ENCODE results near the gene ARMC9.
"Not testable (repeated sequence)": the region's sequence is repeated elsewhere in the genome, so short reads cannot be mapped to it uniquely, and the experiment has no call there.

ARMC9 gene

GRCh38 chr2:231399853-231400680, 201.6 kb downstream of the ARMC9 start:
- TF ChIP-seq, protein P1, sequence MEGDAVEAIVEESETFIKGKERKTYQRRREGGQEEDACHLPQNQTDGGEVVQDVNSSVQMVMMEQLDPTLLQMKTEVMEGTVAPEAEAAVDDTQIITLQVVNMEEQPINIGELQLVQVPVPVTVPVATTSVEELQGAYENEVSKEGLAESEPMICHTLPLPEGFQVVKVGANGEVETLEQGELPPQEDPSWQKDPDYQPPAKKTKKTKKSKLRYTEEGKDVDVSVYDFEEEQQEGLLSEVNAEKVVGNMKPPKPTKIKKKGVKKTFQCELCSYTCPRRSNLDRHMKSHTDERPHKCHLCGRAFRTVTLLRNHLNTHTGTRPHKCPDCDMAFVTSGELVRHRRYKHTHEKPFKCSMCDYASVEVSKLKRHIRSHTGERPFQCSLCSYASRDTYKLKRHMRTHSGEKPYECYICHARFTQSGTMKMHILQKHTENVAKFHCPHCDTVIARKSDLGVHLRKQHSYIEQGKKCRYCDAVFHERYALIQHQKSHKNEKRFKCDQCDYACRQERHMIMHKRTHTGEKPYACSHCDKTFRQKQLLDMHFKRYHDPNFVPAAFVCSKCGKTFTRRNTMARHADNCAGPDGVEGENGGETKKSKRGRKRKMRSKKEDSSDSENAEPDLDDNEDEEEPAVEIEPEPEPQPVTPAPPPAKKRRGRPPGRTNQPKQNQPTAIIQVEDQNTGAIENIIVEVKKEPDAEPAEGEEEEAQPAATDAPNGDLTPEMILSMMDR (conservative IDR thresholded peaks at IDR 0.05; ENCODE audit: control insufficient read depth, insufficient read depth, low read depth, low read length), result no peak
- peak; percentile 3 for DNase-seq (ENCODE audit: low read depth)
- H3K4me3 ChIP-seq (ENCODE audit: control insufficient read depth, low read depth, low read length), result no peak overlapping the region

GRCh38 chr2:231400681-231401080, 202.2 kb downstream of the ARMC9 start:
- DNase-seq (ENCODE audit: low read depth); H3K4me3 ChIP-seq (ENCODE audit: control insufficient read depth, low read depth, low read length): not testable (repeated sequence)

- not testable (repeated sequence) for DNase-seq (ENCODE audit: low read depth); H3K4me3 ChIP-seq (ENCODE audit: control insufficient read depth, low read depth, low read length)
Observed at GRCh38 chr2:231401101-231401500, 202.7 kb downstream of the ARMC9 start.

DNA sequence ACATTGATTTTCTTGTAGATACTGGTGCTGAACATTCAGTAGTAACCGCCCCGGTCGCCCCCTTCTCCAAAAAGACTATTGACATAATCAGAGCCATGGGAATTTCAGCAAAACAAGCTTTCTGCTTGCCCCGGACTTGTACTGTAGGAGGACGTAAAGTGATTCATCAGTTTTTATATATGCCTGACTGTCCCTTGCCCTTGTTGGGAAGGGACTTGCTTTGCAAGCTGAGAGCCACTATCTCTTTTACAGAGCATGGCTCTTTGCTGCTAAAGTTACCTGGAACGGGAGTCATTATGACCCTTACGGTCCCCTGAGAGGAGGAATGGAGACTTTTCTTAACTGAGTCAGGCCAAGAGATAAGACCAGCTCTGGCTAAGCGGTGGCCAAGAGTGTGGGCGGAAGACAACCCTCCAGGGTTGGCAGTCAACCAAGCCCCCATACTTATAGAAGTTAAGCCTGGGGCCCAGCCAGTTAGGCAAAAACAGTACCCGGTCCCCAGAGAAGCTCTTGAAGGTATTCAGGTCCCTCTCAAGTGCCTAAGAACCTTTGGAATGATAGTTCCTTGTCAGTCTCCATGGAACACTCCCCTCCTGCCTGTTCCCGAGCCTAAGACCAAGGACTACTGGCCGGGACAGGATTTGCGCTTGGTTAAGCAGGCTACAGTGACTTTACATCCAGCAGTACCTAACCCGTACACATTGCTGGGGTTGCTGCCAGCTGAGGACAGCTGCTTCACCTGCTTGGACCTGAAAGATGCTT, 205.2 kb downstream of the ARMC9 start:
- DNase-seq (ENCODE audit: low read depth), result peak; percentile 10

DNA sequence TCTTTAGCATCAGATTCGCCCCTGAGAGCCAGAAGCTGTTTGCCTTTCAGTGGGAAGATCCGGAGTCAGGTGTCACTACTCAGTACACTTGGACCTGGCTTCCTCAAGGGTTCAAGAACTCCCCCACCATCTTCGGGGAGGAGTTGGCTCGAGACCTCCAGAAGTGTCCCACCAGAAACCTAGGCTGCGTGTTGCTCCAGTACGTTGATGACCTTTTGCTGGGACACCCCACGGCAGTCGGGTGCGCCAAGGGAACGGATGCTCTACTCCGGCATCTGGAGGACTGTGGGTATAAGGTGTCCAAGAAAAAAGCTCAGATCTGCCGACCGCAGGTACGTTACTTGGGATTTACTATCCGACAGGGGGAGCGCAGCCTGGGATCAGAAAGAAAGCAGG, 205.8 kb downstream of the ARMC9 start:
- H3K4me3 ChIP-seq (ENCODE audit: control insufficient read depth, low read depth, low read length), result not testable (repeated sequence)

More for the DNA sequence above, 205.2 kb downstream of the ARMC9 start:
- not testable (repeated sequence) for H3K4me3 ChIP-seq (ENCODE audit: control insufficient read depth, low read depth, low read length)

GRCh38 chr2:231405601-231406367, 207.4 kb downstream of the ARMC9 start:
- TF ChIP-seq, protein P1 (conservative IDR thresholded peaks at IDR 0.05; ENCODE audit: control insufficient read depth, insufficient read depth, low read depth, low read length), result peak; percentile 30
- not testable (repeated sequence) for H3K4me3 ChIP-seq (ENCODE audit: control insufficient read depth, low read depth, low read length); DNase-seq (ENCODE audit: low read depth)

More for the DNA sequence above, 205.8 kb downstream of the ARMC9 start:
- DNase-seq (ENCODE audit: low read depth), result not testable (repeated sequence)

- not testable (repeated sequence) for DNase-seq (ENCODE audit: low read depth); H3K4me3 ChIP-seq (ENCODE audit: control insufficient read depth, low read depth, low read length)
Observed at GRCh38 chr2:231407686-231408085, 209.3 kb downstream of the ARMC9 start.

DNA sequence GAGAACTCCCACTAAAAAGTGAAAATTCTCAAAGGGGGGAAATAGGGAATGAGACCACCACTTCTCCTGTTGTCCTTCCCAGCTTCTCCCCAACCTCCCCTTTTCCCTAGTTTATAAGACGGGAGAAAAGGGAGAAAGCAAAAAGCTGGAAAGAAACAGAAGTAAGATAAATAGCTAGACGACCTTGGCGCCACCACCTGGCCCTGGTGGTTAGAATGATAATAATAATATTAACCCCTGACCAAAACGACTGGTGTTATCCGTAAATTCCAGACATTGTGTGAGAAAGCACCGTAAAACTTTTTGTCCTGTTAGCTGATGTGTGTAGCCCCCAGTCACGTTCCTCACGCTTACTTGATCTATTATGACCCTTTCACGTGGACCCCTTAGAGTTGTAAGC, 209.9 kb downstream of the ARMC9 start:
- not testable (repeated sequence) for DNase-seq (ENCODE audit: low read depth); H3K4me3 ChIP-seq (ENCODE audit: control insufficient read depth, low read depth, low read length)

GRCh38 chr2:231409776-231410175, 211.3 kb downstream of the ARMC9 start:
- DNase-seq (ENCODE audit: low read depth), result no peak
- TF ChIP-seq, protein P1 (conservative IDR thresholded peaks at IDR 0.05; ENCODE audit: control insufficient read depth, insufficient read depth, low read depth, low read length), result no peak
- no peak overlapping the region for H3K4me3 ChIP-seq (ENCODE audit: control insufficient read depth, low read depth, low read length)
